ENCODE results near the gene RAP1A. TPM values are rescaled to one million over a fixed set of nuclear protein-coding genes. Genes with fewer than 3 reads are reported as not detected.
"Not testable (repeated sequence)": the region's sequence is repeated elsewhere in the genome, so short reads cannot be mapped to it uniquely, and the experiment has no call there.

RAP1A gene
- total RNA-seq, 1 donor from 2014 or later, result 41.7 TPM

DNA sequence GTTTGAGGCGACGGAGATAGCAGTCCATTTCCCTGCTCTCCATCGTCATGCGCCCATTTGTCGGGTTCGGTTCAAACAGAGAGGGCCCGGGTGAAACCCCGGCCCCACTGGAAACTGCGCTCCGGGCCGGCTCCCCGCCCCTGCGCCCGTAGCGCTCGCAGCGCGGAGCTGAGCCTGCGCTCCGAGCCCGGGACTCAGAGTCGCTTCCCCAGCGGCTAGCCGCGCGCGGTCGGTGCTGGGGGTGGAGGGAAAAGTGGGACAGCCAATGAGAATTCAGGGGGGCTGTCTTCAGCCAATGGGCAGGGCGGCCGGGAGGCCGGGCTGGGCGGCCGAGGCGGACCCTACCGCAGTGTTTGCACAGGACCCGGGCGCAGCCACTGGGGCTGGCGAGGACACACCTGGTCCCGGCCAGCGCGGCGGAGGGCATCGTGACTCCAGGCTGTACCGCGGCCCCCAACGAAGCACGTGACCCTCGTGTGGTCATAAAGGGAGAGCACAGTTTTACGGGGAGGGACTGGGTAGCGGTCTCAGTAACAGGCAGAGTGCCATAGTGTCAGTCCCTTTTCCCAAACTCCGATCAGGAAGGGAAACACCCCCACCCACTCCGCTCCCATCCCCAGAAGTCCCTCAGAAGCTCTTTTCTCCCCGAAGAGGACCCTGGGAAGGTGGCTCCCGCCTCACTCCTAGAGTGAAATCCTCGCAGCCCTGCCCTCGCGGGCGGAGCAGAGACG is 119.8 kb downstream of the RAP1A start, which contains the start of gene INKA2:
Gene INKA2, minus strand, starts transcription at position 202 of the 731 bp plus-strand sequence. Its CDS starts 153 bp downstream, at position 49.
- peak; percentile 74 for DNase-seq (ENCODE audit: low spot score)
- Mint-ChIP-seq H3K36me3 (ENCODE audit: low read depth, unreplicated experiment) (peaks cover 13% of the 10 kb centered on the region), H3K9me3 (ENCODE audit: unreplicated experiment) (no peaks in the 10 kb centered on the region), H3K4me3 (ENCODE audit: unreplicated experiment) (peak within 1 kb of the TSS; percentile 95), H3K27me3 (ENCODE audit: unreplicated experiment) (peaks cover 15% of the 10 kb centered on the region), H3K27ac (ENCODE audit: unreplicated experiment) (peak within 1 kb of the TSS; percentile 85), H3K4me1 (ENCODE audit: unreplicated experiment) (peaks cover 19% of the 10 kb centered on the region)
- TF ChIP-seq, protein P1, sequence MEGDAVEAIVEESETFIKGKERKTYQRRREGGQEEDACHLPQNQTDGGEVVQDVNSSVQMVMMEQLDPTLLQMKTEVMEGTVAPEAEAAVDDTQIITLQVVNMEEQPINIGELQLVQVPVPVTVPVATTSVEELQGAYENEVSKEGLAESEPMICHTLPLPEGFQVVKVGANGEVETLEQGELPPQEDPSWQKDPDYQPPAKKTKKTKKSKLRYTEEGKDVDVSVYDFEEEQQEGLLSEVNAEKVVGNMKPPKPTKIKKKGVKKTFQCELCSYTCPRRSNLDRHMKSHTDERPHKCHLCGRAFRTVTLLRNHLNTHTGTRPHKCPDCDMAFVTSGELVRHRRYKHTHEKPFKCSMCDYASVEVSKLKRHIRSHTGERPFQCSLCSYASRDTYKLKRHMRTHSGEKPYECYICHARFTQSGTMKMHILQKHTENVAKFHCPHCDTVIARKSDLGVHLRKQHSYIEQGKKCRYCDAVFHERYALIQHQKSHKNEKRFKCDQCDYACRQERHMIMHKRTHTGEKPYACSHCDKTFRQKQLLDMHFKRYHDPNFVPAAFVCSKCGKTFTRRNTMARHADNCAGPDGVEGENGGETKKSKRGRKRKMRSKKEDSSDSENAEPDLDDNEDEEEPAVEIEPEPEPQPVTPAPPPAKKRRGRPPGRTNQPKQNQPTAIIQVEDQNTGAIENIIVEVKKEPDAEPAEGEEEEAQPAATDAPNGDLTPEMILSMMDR (IDR thresholded peaks at IDR 0.05; ENCODE audit: unreplicated experiment), result no peak

DNA sequence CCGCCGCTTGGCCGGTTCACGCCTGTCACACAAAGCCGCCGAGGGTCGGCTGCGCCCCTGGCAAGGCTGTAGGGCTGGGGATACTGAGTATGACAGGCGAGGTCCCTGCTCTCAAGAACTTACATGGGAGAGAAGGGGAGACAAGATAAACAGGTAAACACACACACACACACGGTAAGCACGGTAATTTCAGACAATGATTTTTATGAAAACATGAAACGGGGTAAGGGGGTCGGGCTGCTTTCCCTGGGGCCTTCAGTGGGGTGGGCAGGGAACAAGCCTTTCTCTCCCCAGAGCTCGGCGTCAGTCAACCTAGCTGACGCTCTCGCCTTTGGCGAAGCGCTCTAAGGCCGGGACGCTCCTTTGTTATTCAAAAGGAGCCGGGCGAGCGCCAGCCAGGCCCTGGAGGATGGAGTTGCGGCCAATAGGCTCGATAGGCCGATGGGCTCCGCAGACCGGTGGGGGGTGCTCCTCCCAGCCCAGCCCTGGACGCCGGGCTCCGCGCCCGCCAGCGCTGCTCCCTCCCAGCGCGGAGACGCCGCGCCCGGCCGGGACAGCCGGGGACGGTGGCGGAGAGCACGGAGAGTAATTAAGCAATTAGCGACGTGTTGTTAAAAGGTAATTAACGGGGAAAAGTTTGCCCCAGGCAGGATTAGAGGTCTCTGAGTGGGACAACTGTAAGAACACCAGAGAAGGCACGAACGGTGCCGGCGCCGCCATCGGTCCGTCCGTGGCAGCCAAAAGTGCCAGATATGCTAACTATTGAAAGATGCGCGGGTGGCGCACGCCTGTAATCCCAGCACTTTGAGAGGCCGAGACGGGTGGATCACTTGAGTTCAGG is 120.6 kb downstream of the RAP1A start:
- H3K27me3 Mint-ChIP-seq (ENCODE audit: unreplicated experiment), result peaks cover 15% of the 10 kb centered on the region
- no peaks in the 10 kb centered on the region for H3K9me3 Mint-ChIP-seq (ENCODE audit: unreplicated experiment)
- TF ChIP-seq, protein P1 (IDR thresholded peaks at IDR 0.05; ENCODE audit: unreplicated experiment), result no peak
- peaks cover 19% of the 10 kb centered on the region for H3K4me1 Mint-ChIP-seq (ENCODE audit: unreplicated experiment)
- H3K4me3 Mint-ChIP-seq (ENCODE audit: unreplicated experiment), result peak overlapping the region; percentile 89
- no peak overlapping the region for H3K27ac Mint-ChIP-seq (ENCODE audit: unreplicated experiment)
- peaks cover 13% of the 10 kb centered on the region for H3K36me3 Mint-ChIP-seq (ENCODE audit: low read depth, unreplicated experiment)
- peak; percentile 66 for DNase-seq (ENCODE audit: low spot score)

DNA sequence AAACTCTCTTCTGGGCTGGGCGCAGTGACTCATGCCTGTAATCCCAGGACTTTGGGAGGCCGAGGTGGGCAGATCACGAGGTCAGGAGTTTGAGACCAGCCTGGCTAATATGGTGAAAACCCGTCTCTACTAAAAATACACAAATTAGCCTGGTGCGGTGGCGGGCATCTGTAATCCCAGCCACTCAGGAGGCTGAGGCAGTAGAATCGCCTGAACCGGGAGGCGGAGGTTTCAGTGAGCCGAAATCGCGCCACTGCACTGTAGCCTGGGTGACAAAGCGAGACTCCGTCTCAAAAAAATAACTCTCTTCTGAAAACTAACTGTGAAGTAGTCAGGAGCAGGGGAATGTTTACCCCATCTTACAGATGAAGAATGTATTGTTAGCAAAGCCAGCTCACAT is 122.7 kb downstream of the RAP1A start:
- DNase-seq (ENCODE audit: low spot score); H3K27ac Mint-ChIP-seq (ENCODE audit: unreplicated experiment); H3K36me3 Mint-ChIP-seq (ENCODE audit: low read depth, unreplicated experiment); H3K4me3 Mint-ChIP-seq (ENCODE audit: unreplicated experiment); H3K9me3 Mint-ChIP-seq (ENCODE audit: unreplicated experiment): not testable (repeated sequence)
- H3K4me1 Mint-ChIP-seq (ENCODE audit: unreplicated experiment), result peaks cover 15% of the 10 kb centered on the region
- H3K27me3 Mint-ChIP-seq (ENCODE audit: unreplicated experiment), result peaks cover 15% of the 10 kb centered on the region

DNA sequence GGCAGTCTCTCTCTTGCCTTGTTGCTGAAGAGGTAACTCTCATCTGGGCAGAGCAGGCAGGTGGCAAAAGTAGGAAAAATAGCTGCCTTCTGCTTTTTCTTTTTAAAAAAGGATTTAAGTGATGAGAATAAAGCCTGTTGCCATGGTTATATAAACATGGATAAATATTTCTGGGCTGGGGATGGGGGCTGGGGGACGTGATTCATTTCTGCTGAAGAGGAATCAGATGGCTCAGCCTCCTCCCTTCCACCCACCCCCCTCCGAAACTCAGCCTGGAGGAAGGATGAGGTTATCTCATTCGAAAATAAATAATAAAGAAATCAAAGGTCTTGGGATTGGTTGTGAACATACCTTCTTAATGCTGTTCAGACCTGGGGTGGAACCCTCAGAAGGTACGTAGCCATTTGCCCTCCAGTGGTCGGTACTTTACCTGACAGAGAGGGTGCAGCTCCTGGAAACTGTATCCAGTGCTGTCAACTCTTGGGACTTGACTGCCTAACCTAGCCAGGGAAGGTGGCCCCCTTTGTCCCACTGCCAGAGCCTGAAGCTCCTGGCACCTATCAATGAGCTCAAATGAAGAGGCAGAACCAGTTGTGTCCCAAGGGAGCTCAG is 123.5 kb downstream of the RAP1A start:
- H3K36me3 Mint-ChIP-seq (ENCODE audit: low read depth, unreplicated experiment), result peaks cover 1% of the 10 kb centered on the region
- TF ChIP-seq, protein P1 (IDR thresholded peaks at IDR 0.05; ENCODE audit: unreplicated experiment), result no peak
- H3K27me3 Mint-ChIP-seq (ENCODE audit: unreplicated experiment), result peaks cover 12% of the 10 kb centered on the region
- no peak for DNase-seq (ENCODE audit: low spot score)
- H3K4me1 Mint-ChIP-seq (ENCODE audit: unreplicated experiment), result peaks cover 7% of the 10 kb centered on the region
- H3K27ac Mint-ChIP-seq (ENCODE audit: unreplicated experiment), result no peak overlapping the region
- no peaks in the 10 kb centered on the region for H3K9me3 Mint-ChIP-seq (ENCODE audit: unreplicated experiment)
- H3K4me3 Mint-ChIP-seq (ENCODE audit: unreplicated experiment), result no peak overlapping the region

DNA sequence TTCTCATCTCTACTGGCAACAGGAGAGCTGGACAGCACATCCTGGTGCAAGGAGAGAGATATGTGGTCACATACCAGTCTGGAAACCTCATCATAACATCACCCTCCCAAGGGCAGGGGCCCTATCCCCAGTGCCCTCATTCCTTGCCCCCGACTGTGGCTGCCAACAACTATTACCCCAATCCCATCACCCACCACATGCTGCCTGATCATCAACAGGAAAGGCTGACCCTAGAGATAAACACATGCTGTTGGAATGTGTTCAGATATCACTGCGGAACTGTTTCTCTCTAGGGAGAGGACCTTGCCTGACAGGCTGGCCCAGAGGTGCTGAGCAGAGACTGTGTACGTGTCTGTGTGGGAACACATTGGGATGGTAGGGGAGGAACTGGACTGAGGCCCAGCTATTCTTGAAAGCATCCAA is 124.1 kb downstream of the RAP1A start:
- H3K4me3 Mint-ChIP-seq (ENCODE audit: unreplicated experiment), result no peak overlapping the region
- TF ChIP-seq, protein P1 (IDR thresholded peaks at IDR 0.05; ENCODE audit: unreplicated experiment), result no peak
- H3K27ac Mint-ChIP-seq (ENCODE audit: unreplicated experiment), result peak overlapping the region; percentile 36
- no peak for DNase-seq (ENCODE audit: low spot score)
- peaks cover 5% of the 10 kb centered on the region for H3K4me1 Mint-ChIP-seq (ENCODE audit: unreplicated experiment)
- no peaks in the 10 kb centered on the region for H3K36me3 Mint-ChIP-seq (ENCODE audit: low read depth, unreplicated experiment)
- H3K27me3 Mint-ChIP-seq (ENCODE audit: unreplicated experiment), result peaks cover 10% of the 10 kb centered on the region
- H3K9me3 Mint-ChIP-seq (ENCODE audit: unreplicated experiment), result no peaks in the 10 kb centered on the region

Data from endothelial cell (in vitro differentiated cells).